HG02970 (cell line): ENCODE data around the gene GNAZ.
"Not testable (repeated sequence)": the region's sequence is repeated elsewhere in the genome, so short reads cannot be mapped to it uniquely, and the experiment has no call there.

Experiments used
- ATAC-seq: cut with Tn5 transposase; IDR thresholded peaks from one replicate; pipeline ENCODE4 v1.9.1; 2021; ENCODE audit warnings: mild to moderate bottlenecking, moderate library complexity, moderate number of reproducible peaks; ENCODE audit not compliant: unreplicated experiment, low FRiP score

Gene GNAZ

GRCh38 chr22:23129149-23129548 lies 58.8 kb downstream of the GNAZ start:
- ATAC-seq, result no peak

DNA sequence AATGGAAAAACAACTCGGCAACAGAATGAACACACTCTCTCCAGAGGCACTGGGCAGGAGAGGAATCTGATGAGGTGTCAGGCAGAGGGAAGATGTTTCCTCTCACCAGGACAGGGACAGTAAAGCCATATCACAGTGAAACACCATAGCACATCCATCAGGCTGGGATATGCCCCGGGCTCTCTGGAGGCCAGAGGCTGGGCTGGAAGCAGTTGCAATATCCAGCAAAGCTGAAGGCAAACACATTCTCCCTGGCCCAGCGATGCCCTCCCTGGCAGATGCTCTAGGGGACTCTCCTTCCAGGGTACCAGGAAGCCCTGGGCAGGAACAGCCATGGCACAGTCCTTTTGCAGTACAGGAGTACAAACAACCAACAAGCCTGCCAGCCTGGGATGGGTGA lies 60.4 kb downstream of the GNAZ start:
- ATAC-seq, result no peak

- no peak for ATAC-seq
Observed at GRCh38 chr22:23131931-23132330, 61.6 kb downstream of the GNAZ start.

DNA sequence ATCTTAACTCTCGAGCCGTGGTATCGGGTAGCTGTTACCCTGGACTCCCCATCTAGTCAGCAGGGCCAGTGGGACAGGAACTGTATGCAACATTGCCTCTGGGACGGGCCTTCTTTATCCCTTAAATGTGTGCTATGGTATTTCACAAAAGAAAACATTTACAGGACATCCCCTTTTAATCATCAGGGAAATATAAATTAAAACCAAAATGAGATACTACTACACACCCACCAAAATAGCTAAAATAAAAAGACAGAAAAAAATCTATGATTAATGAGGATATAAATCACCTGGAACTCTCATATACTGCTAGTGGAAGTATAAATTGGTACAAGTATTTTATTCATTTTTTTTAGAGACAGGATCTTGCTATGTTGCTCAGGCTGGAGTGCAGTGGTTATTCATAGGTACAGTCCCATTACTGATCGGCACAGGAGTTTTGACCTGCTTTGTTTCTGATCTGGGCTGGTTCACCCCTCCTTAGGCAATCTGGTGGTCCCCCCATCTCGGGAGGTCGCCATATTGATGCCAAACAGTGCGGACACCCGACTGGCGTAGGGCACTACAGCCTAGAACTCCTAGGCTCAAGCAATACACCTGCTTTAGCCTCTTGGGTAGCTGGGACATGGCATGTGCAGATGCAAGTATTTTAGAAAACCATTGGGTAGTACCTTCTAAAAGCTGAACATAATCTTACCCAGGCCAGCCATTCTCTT lies 62.2 kb downstream of the GNAZ start:
- ATAC-seq, result no peak

DNA sequence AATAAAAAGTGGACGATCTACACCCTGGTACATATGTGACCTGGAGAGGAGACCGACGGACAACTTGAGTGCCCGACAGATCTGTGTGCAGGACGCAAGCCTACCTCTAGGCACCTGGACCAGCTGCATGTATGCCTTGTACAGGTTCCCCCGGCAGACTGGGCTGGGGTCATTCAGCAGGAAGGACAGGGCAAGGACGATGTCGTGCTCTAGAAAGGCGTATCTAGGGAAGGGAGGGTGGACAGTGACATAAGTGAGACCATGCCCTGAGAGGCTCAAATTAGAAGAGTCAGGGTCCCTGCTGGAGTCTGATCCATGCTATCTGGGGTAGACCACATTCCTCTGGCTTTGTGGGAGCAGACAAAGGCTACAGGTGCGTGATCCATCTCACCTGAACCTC lies 63.6 kb downstream of the GNAZ start:
- ATAC-seq, result no peak

- ATAC-seq, result not testable (repeated sequence)
Observed at GRCh38 chr22:23136991-23137390, 66.7 kb downstream of the GNAZ start.

GRCh38 chr22:23137468-23137867 lies 67.1 kb downstream of the GNAZ start:
- no peak for ATAC-seq

- no peak for ATAC-seq
Observed at GRCh38 chr22:23137905-23138561, 67.7 kb downstream of the GNAZ start.

- ATAC-seq, result no peak
Observed at GRCh38 chr22:23138584-23139435, 68.5 kb downstream of the GNAZ start.

DNA sequence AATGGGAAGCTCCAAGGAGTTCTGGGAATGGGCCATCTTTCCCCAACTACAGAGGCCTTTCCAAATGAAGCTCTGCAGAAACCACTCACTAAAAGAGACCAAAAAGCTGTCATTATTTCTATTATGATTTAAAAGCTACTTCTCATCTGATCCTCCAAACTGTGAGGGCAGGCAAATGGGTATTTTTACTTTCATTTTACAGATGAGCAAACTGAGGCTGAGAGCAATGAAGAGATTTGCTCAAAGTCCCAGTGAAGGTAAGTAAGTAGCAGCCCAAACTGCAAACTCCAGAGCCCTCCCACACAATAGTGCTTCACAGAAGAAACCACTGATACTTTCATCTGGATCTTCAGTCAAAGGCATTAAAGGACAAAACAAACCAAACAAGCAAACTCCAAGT lies 70.1 kb downstream of the GNAZ start:
- no peak for ATAC-seq

DNA sequence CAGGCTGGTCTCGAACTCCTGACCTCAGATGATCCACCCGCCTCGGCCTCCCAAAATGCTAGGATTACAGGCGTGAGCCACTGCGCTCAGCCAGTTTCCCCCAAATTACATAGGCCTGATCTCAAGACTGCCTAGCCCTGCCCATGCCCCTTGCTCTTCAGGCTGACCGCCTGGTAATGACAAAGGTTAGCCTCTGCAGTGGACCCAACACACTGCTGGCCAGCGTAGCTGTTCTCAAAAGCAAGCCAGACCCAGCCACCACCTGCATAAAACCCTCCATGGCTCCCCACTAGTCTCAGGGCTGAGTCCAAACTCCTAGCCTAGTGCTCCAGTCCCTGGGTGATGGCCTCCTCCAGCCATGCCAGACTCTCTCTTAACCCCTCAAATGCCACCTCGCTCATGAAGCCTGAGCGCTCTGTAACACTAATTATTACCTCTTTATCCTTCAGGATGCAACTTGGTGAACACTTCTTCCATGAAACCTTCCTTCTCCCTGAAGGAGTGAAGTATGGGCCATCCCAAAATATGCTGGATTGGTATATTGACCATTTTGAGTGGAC lies 72.3 kb downstream of the GNAZ start:
- no peak for ATAC-seq

DNA sequence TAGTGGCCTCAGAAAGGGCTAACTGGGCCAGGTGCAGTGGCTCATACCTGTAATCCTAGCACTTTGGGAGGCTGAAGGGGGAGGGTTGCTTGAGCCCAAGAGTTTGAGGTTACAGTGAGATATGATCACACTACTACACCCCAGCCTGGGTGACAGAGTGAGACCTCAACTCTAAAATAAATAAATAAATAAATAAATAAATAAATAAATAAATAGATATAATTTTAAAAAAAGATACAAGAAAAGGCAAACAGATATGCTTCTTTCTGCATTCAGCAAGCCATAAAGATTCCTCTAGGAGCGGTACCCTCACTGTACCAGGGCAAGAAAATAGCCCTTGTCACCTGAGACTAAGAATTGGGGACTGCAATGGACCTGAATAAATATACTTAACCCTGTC lies 72.8 kb downstream of the GNAZ start:
- ATAC-seq, result no peak

DNA sequence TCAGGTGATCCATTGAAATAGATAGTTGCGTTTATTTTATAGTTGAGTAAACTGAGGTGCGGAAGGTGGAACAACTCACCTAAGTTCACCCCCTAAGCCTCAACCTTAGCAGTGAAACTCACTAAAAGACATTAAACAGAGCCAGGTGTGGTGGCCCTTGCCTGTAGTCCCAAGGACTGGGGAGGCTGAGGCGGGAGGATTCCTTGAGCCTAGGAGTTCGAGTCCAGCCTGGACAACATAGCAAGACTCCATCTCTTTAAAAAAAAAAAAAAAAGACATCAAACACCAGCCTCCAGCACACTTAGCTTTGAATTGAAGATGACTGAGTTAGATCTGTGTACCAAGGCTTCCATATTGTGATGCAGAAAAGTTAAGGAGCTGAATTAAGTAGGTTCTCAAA lies 74.1 kb downstream of the GNAZ start:
- ATAC-seq, result no peak

DNA sequence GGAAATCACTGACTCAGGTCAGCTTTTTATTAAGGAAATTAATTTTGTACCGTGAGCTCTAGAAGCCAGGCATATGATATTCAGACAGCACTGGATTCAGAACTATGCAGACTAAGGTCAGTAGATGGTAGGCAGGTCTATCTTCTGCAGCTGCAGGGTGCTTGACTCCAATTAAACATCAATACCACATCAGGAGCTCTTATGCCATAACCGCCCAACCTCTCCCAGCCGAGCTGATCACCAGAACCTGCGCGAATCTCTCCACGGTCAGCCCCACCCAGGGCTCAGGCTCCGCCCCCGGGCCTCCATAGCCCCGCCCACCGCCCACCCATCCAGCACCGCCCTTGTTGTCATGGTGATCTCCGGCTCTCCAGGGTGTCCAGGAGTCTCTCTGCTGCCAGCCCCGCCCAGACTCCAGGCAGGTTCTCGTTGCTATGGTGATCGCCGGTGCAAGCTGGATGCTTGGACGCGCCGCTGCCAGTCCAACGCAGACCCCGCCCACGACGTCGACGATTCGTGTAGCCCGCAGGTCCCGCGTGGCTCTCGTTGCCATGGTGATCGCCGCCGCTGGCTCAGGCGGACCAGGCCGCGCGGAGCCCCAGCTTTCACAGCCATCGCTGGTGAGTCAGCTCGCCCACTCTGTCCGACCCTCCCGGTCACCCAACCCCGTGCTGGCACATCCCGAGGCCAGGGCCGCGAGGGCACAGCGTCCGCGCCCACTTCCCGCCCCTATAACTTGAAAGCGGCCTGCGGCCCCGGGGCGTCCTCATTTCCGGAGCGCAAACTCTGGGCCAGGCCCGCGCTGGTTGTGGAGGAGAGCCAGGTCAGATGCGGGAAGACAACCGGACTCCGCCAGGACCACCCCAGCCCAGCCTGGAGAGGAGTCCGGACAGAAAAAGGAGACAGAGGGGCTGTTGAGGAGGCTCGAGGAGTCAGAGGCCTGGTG lies 74.9 kb downstream of the GNAZ start, which contains the start of gene RAB36:
Gene RAB36 (plus strand): TSS at position 546 of the 946 bp plus-strand sequence. CDS start 1,140 bp downstream, outside the sequence.
- peak; percentile 42 for ATAC-seq

DNA sequence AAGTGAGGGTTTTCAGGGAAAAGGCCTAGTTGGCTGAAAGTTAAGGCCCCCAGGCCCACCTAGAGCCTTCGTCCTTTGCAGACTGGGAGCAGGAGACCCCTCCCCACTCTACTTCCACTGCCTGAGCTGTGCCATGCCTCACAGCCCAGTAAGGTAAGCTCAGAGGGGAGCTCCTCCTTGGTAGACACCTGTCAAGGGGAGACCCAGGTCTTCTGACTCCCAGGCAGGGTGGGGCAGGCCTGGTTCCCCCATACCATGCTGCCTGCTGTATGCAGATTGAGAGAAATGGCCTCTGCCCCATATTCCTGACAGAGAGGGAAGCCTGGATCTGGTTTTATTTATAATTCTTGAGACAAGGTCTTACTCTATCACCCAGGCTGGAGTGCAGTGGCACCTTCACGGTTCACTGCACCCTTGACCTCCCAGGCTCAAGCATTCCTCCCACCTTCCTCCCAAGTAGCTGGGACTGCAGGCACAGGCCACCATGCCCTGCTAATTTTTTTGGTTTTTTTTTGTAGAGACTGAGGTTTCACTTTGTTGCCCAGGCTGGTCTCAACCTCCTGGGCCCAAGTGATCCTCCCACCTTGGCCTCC lies 75.7 kb downstream of the GNAZ start:
- no peak for ATAC-seq

DNA sequence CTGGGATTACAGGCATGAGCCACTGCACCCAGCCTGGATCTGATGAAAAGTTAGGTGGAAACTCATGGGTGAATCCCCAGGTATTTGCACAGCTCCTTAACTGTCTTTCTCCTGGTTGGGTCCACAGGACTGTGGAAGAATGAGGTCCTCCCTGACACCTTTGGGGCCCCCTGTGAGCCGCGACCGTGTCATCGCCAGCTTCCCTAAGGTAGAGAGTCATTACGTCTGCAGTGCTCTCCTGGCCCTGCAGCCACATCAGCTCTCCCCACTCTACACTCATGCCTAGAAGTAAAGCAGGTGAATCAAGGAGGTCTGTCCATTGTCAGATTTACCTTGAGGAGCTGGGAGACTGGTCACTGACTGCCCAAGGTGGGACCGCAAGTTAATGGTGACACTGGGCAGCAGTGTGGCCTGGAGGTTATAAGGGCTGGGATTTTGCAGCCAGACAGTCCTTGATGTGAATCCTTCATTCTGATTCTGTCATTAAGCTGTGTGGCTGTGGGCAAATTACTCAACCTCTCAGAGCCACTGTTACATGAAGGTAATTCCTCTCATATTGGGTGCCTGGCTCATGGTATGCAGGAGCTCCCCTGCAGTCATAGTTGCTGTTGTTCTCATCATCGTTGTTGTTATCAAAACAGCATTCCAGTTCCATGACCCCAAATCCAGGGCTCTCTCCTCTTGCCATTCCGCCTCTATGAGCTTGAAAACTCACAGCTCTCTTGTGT lies 76.3 kb downstream of the GNAZ start:
- ATAC-seq, result no peak

DNA sequence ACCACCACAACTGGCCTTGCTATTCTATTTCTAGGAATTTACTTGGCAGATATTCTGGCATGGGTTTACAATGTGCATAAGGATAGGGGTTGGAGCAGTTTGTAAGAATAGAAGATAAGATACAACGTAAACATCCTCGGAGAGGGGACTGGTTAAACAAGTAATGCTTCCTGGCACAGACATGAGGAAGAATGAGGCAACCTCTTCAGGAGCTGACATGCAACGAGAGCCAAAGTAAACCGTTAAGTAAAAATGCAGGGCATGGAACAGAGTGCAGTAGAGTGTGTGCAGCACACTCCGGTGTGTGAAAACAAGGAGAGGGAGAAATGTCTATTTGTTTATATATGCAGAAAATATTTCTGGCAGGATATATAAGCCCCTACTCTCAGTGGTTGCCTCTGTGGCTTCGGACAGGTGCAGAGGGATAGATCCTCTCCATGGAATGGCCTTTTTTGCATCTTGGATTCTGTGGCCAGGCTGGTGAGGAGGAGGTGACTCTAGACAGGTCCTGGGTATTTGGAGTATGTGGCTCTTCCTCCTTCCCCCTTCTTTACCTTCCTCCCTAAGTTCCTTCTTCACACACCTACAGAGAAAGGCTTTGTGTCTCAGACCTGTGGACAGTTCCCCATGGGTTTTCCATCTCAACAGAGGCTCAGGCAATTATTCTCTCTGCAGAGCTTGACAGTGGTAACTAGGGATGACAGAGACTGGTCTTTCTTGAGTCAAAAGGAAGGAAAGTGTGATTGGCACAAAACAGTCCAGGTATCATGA lies 77.5 kb downstream of the GNAZ start:
- no peak for ATAC-seq

GRCh38 chr22:23149743-23150238 lies 79.5 kb downstream of the GNAZ start:
- no peak for ATAC-seq
